RPMI7951 (cell line): ENCODE measurements around the gene LMX1B. TPM values are rescaled to one million over a fixed set of nuclear protein-coding genes. Genes with fewer than 3 reads are reported as not detected.

ENCODE experiments used
- DNase-seq: peaks from one replicate; pipeline ENCODE4 v3.0.0-alpha.2; 2012; ENCODE audit warnings: low read depth
- total RNA-seq: library from RNA; depleted of rRNA; stranded (reverse); fragments of >200 nt; shearing (Covaris generic); gene quantifications from 2 replicates; pipeline ENCODE4 v1.2.3, GENCODE V29; 2014

Gene LMX1B
- total RNA-seq, 1 experiment from 2014 or later = not detected

- no peak for DNase-seq
These were observed 63.0 kb downstream of the LMX1B start for GRCh38 chr9:126676685-126677143.

- no peak for DNase-seq
These were observed 63.7 kb downstream of the LMX1B start for GRCh38 chr9:126677188-126678084.

GRCh38 chr9:126678989-126679388, 65.3 kb downstream of the LMX1B start:
- DNase-seq = no peak

GRCh38 chr9:126681336-126681735, 67.6 kb downstream of the LMX1B start:
- DNase-seq = no peak

GRCh38 chr9:126682113-126682810, 68.5 kb downstream of the LMX1B start:
- DNase-seq = no peak

- DNase-seq = no peak
These were observed 69.4 kb downstream of the LMX1B start for GRCh38 chr9:126682928-126683697.

- DNase-seq = no peak
These were observed 69.9 kb downstream of the LMX1B start for GRCh38 chr9:126683698-126684044.

- DNase-seq = no peak
These were observed 70.6 kb downstream of the LMX1B start for GRCh38 chr9:126684345-126684744.

- DNase-seq = no peak
These were observed 71.3 kb downstream of the LMX1B start for GRCh38 chr9:126684965-126685465.

- DNase-seq = no peak
These were observed 74.3 kb downstream of the LMX1B start for GRCh38 chr9:126687930-126688461.

- DNase-seq = no peak
These were observed 74.9 kb downstream of the LMX1B start for GRCh38 chr9:126688617-126689016.

- no peak for DNase-seq
These were observed 75.5 kb downstream of the LMX1B start for GRCh38 chr9:126689027-126689825.

- no peak for DNase-seq
These were observed 76.8 kb downstream of the LMX1B start for GRCh38 chr9:126690431-126691051.

- DNase-seq = no peak
These were observed 78.5 kb downstream of the LMX1B start for GRCh38 chr9:126692041-126692758.

- no peak for DNase-seq
These were observed 79.2 kb downstream of the LMX1B start for GRCh38 chr9:126692759-126693427.

- no peak for DNase-seq
These were observed 79.8 kb downstream of the LMX1B start for GRCh38 chr9:126693428-126693944.

GRCh38 chr9:126694206-126695081, 80.7 kb downstream of the LMX1B start:
- DNase-seq = no peak

GRCh38 chr9:126695186-126695585, 81.5 kb downstream of the LMX1B start:
- DNase-seq = no peak
